Measurements from ENCODE around the gene JMJD6.

DNA sequence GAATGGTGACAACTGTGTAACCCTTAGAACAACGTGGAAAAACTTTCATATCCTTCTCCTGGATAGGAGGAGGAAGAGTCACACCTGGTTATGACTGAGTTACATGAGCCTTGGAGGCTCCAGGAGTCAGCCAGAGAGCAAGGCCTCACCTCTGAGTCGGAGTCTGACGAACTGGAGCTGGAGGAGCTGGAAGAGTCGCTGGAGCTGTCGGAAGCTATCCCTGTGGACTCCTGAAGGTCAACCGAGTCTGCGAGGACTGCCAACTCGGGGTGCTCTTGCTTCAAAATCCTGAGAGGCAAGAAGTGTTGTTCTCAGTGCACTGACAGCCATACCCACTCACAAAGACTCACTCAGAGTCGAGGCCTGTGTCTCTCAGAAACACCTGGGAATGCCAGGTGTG is 6.2 kb downstream of the JMJD6 start:
- TF ChIP-seq POLR2AphosphoS5 (IDR thresholded peaks at IDR 0.05; ENCODE audit: low read depth, low read length) (no peak), TAF1 (IDR thresholded peaks at IDR 0.05; ENCODE audit: borderline replicate concordance, low read depth, low read length) (no peak), POLR2A (IDR thresholded peaks at IDR 0.05; ENCODE audit: low read depth, low read length) (no peak)
